Measurements from ENCODE around the gene RNF175.
"Not testable (repeated sequence)": the region's sequence is repeated elsewhere in the genome, so short reads cannot be mapped to it uniquely, and the experiment has no call there.

Gene RNF175

DNA sequence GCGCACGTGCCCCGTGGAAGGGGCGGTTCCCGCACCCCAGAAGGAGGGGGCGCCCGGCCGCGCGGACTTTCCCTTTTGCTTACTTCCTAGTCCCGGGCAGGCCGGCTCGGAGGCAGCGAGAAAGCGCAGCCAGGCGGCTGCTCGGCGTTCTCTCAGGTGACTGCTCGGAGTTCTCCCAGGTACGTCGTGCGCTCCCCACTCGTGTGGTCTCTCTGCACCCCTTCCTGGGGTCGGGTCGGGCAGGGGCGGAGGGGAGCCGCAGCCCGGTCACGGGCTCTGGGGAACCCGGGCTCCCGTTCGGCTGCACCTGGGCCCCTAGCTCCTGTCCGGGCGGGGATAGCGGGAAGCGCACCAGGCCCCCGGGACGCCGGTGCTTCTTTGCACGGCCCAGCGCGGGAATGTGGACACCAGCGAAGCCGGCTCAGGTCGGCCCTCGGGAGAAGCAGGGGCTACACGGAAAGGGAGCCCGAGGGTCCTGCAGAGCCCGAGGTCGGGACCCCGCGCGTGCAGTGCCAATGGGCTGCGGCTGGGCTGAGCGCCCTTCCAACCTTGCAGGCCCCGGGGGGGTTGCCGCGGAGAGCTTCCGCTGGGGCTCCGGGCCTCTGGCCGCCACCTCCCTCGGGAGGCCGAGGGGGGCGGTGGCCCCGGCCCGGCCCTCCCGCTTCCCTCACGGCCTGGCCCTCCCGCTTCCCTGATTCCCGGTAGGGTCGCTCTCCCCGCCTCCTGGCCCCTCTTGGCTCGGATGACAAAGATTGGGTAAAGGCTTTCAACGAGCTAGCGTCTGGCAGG is 75.4 kb downstream of the RNF175 start, which contains the start of gene TLR2:
Gene TLR2, plus strand, starts transcription at position 99 of the 789 bp plus-strand sequence. CDS start 18,628 bp downstream, outside the sequence.
- DNase-seq (ENCODE audit: low read depth in 1 of 2, low spot score in 1 of 2): peak; percentile 33 to 46

DNA sequence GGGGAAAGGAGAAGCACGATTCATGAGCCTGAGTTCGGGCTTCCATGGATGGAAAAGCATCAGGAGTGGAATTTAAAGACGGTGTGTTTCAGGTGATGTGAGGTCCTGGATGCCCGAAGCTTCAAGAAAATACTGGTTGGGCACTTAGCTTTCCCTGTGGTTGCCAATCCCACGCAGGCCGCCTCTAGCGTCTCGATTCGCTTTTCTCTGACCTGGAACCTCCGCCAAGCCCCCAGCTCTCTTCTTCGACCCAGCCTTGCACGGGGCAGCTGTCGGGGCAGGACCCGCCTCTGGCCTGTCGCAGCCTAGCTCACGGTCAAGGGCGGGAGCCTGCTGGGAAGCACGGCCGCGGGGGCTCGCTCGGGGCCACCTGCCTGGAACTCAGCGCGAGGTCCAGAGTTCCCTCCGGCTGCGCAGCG is 76.1 kb downstream of the RNF175 start:
- DNase-seq (ENCODE audit: low read depth in 1 of 2, low spot score in 1 of 2): no peak

DNA sequence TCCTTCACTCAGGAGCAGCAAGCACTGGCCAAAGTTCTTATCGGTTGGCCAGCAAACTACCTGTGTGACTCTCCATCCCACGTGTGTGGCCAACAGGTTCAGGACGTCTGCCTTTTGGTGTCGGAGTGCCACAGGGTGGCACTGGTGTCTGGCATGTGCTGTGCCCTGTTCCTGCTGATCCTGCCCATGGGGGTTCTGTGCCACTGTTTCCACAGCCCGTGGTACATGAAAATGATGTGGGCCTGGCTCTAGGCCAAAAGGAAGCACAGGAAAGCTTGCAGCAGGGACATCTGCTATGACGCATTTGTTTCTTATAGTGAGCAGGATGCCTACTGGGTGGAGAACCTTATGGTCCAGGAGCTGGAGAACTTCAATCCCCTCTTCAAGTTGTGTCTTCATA is 80.3 kb downstream of the RNF175 start:
- no peak for DNase-seq (ENCODE audit: low read depth in 1 of 2, low spot score in 1 of 2)

DNA sequence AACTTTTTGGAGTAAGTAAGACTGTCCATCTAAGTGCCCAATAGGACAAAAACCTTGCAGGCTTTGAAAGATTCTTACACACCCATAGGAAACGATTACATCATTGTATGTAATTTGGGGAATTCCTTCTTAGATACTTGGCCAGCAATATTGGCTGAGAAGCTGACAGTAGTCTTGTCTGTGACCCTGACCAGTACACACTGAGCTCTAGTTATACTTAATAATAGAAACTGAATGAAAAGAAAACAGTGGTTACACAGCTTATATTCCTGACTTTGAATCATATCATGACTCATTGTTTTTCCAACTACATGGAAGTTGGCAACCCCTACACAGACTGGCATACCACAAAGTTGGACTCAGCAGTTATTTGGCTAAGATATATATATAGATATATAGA is 82.8 kb downstream of the RNF175 start:
- no peak for DNase-seq (ENCODE audit: low read depth in 1 of 2, low spot score in 1 of 2)

DNA sequence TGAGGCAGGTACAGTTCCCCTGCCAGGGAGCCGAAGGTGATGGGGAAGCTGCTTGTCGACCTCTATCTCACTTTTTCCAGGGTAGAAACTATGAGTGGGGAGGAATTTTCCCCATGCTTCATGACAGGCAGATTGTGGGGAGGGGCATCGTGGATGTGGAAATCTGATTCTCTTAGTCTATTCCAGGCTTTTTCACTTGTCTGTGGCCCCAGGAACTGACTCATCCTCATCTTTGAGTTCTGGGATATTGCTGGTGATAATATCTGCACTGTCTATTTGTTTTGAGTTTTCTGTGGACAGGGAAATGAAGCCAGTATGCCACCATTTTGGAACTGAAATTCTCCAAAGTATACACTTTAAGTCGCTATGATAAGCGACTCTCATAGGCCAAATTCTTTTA is 83.3 kb downstream of the RNF175 start:
- no peak for DNase-seq (ENCODE audit: low read depth in 1 of 2, low spot score in 1 of 2)

DNA sequence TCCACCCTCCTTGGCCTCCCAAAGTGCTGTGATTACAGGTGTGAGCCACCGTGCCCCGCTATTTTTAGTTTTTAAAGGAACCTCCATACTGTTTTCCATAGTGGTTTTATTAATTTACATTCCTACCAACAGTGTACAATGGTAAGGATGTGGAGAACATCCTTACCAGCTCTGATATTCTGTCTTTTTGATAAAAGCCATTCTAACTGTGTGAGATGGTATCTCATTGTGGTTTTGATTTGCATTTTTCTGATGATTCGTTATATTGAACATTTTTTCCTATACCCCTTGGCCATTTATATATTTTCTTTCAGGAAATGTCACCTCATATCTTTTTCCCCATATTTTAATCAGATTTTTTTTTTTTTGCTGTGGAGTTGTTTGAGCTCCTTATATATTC is 90.0 kb downstream of the RNF175 start:
- no peak for DNase-seq (ENCODE audit: low read depth in 1 of 2, low spot score in 1 of 2)

DNA sequence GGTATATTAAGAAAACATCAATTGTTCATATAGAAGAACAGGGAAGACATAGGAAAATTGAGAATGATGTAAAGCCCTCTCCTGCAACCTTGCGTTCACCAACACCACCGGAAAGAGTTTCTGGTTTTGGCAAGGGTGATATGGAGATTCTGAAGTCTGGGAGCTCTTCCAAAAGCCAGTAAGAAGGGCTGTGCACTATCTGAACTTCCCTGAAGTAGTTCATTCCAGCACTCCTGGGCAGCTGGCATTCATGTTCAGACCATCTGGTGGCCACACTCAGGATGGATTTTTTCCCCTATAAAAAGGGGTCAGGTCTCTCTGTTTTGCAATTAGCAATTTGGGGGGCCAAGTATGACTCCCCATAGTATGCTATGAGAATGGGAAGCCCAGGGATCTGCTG is 91.2 kb downstream of the RNF175 start:
- no peak for DNase-seq (ENCODE audit: low read depth in 1 of 2, low spot score in 1 of 2)

DNA sequence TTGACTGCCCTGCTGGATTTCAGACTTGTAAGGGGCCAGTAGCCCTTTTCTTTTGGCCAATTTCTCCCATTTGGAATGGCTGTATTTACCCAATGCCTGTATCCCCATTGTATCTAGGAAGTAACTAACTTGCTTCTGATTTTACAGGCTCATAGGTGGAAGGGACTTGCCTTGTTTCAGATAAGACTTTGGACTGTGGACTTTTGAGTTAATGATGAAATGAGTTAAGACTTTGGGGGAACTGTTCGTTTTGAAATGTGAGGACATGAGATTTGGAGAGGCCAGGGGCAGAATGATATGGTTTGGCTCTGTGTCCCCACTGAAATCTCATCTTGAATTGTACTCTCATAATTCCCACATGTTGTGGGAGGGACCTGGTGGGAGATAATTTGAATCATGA is 93.3 kb downstream of the RNF175 start:
- not testable (repeated sequence) for DNase-seq (ENCODE audit: low read depth in 1 of 2, low spot score in 1 of 2)

DNA sequence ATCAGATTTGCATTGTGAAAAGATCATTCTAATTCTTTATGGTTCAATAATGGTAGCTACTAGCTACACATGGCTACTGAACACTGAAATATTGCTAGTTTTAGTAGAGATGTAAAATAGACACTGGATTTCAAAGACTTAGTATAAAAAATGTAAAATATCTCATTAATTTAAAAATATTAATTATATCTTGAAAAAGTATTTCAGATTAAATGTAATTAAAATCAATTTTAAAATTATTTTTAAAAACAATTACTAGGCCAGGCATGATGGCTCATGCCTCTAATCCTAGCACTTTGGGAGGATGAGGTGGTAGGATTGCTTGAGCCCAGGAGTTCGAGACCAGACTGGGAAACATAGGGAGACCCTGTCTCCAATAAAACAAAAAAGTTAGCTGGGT is 96.2 kb downstream of the RNF175 start:
- no peak for DNase-seq (ENCODE audit: low read depth in 1 of 2, low spot score in 1 of 2)

DNA sequence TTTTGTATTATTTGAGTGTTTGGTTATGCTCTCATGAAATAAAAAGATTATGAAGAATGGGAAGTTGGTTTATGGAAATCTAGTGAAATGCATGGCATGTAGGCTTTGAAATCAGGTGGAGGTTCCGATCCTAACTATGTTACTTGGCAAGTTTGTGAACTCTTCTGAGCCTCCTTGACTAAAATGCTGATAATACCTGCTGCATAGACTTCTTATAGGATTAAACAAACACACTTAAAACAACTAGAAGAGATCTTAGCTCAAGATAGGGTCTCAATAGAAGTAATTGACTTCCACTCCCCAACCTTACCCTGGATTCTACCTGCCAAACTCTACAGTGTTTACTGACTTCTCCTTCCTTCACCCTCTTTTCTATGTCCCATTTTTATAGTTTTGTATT is 97.9 kb downstream of the RNF175 start:
- no peak for DNase-seq (ENCODE audit: low read depth in 1 of 2, low spot score in 1 of 2)

DNA sequence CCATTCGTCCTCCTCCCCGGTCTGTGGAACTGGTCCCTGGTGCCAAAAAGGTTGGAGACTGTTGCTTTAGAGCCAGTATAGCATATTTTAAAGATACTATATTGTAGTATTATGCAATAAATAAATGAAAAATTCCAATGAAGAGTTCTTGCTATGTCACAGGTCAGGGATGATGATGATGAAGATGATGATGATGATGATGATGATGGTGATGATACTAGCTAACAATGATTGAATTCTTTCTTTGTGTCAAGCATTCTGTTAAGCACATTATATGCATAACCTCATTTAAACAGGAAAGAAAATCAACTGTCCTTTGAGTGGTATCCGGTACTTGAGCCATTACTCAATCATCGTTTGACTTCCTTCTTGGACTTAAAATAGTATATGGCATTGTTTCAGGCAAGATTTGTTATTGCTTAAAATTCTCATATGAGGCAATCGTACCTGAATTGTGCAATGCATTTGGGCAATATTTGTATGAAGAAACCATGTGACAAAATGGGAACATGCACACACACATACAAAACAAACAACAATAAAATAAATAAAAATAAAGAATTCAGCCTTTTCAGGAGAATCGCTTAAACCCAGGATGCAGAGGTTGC is 98.5 kb downstream of the RNF175 start:
- no peak for DNase-seq (ENCODE audit: low read depth in 1 of 2, low spot score in 1 of 2)
